Heart left ventricle (tissue), 13 donors: ENCODE data around the gene GNPDA1.
"Not testable (repeated sequence)": the region's sequence is repeated elsewhere in the genome, so short reads cannot be mapped to it uniquely, and the experiment has no call there.

Experiments used
- CTCF ChIP-seq, 12 donors: fragments of 200-600 bp; sonication (generic) in 4 of 12; IDR thresholded peaks; one replicate each; pipeline versions ENCODE4 v1.5.0 to v1.8.0; 2018 to 2022; ENCODE audit warnings: antibody characterized with exemption in 12 of 12, mild to moderate bottlenecking in 5 of 12
- POLR2A ChIP-seq, 2 donors: fragments of 450-650 bp; IDR thresholded peaks; one replicate each; pipeline ENCODE4 v1.6.1; 2017; ENCODE audit warnings: antibody characterized with exemption in 2 of 2, mild to moderate bottlenecking in 2 of 2, moderate library complexity in 2 of 2
- donor health status: ischemic (EF 13 %, LVEDD 7.1; RV severe dilation, severe dysfunction).
- donor health status: DM: no; HTN: yes; CAD: no.
- donor health status: DM: no; HTN: no; CAD: no.
- donor health status: ischemic (EF 25% LVEDD 6.9; RV normal size, moderate dysfunction).
- donor health status: ischemic (EF 25% LVEDD 5.7; RV mildly dilated, moderate dysfunction).
- donor health status: ischemic (EF 35%, LVEDD 5.7; RV mildly dilated, moderate dysfunction).
- donor health status: nonischemic (EF 11% LVEDD 7.7; RV severe dilation, severe dysfunction).
- donor health status: DM: yes; HTN: yes; CAD: no.
- donor health status: PGD.
- donor health status: ischemic (EF 29% LVEDD 5.4; RV normal size, mild dysfunction).
- donor health status: nonischemic (EF 23%, LVEDD 6.1; RV moderate dilation, normal function).

GRCh38 chr5:142052026-142052425, 39.2 kb upstream of the GNPDA1 start:
- TF ChIP-seq CTCF, POLR2A (IDR thresholded peaks at IDR 0.05): not testable (repeated sequence)
